SU-DHL-6 (cell line): ENCODE data around the gene ZNF688.

Source experiments
- CTCF ChIP-seq: fragments of 200-600 bp; sonication (generic); IDR thresholded peaks from one replicate; pipeline ENCODE4 v1.5.1; 2017; ENCODE audit warnings: antibody characterized with exemption, mild to moderate bottlenecking, low read length, moderate library complexity; ENCODE audit not compliant: insufficient read depth, poor library complexity, severe bottlenecking
- EZH2phosphoT487 ChIP-seq: fragments of 200-600 bp; sonication (generic), shearing (Covaris generic); conservative IDR thresholded peaks from 2 replicates; pipeline ENCODE4 v1.6.1; 2018; ENCODE audit warnings: mild to moderate bottlenecking, antibody characterized with exemption, low read length, moderate library complexity, mixed read lengths

GRCh38 chr16:30523768-30524574 lies 47.5 kb downstream of the ZNF688 start:
- TF ChIP-seq CTCF: no peak
- TF ChIP-seq EZH2phosphoT487: no peak
